HG03439 (cell line): ENCODE data around the gene CYP2F1.

Source experiments
- ATAC-seq: cut with Tn5 transposase; IDR thresholded peaks from one replicate; pipeline ENCODE4 v1.9.1; 2021; ENCODE audit warnings: mild to moderate bottlenecking, moderate library complexity; ENCODE audit not compliant: unreplicated experiment

The CYP2F1 gene

DNA sequence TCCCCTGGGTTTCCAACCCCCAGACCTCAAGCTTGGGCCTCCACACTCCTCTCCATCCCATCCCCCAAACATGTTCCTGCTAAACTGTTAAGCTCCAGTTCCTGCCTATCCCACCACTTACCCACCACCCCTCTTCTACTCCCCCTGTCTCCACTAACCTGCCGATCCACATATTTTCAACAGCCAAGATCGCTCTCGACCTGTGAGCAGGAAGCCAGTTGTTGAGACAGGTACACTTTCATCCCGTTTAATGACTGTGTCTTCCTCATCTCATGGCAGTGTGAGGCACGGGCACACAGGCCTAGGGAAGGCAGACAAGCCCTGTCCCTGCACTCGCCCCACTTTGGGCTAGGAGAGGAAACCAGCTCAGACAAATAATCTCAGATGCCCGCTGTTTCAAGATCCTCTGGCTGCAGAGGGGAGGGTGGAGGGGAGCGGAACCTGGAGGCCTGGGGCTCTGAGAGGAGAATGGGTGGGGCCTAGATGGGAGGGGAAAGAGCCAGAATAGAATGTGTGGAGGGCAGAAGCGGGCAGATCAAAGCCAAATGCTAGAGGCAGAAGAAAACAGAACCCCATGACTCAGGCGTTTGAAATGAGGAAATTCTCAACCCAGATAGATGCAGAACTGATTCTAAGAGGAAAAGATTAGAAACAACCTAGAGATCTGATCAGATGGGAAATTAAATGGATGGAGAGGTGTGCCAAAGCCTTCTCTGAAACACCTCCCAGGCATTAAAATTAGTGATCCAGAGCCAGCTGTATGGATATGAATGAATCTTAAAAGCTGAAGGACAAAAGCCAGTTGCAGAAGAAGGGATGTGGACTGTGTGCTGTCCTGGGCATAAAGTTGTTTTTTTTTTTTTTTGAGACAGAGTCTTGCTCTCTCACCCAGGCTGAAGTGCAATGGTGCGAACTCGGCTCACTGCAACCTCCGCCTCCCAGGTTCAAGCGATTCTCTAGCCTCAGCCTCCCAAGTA lies 61.9 kb downstream of the CYP2F1 start:
- no peak for ATAC-seq
